ENCODE results near the gene STIM2. TPM values are rescaled to one million over a fixed set of nuclear protein-coding genes. Genes with fewer than 3 reads are reported as not detected.

STIM2 gene
- total and polyA plus RNA-seq, 2 of the 4 experiments (the other 2 are of a cell fraction) = 16.1 to 27.6 TPM

DNA sequence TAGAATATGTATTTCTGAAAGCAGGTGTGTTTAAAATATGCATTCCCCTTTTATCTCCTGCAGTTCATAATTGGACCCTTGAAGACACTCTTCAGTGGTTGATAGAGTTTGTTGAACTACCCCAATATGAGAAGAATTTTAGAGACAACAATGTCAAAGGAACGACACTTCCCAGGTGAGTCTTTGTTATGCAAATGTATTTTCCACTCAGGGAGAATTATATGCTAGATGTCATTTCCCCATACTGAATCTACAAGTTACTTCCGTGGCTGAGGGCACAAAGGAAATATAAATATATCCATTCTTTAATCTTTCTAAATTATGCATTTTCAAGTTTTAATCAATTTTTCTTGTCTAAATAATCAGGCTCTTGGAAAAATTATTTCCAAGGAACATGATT is 134.7 kb downstream of the STIM2 start:
- Histone ChIP-seq H3K9me3 (ENCODE audit: control insufficient read depth, insufficient read depth, low read length) (no peaks in the 10 kb centered on the region), H3K27me3 (ENCODE audit: control insufficient read depth, insufficient read depth, low read length) (no peaks in the 10 kb centered on the region), H2BK5ac (ENCODE audit: low read depth, low read length, poor library complexity, severe bottlenecking) (no peak overlapping the region), H2BK20ac (ENCODE audit: low read depth, low read length) (no peak overlapping the region), H2AFZ (replicated peaks; ENCODE audit: low read length, poor library complexity) (no peak overlapping the region), H3K9ac (ENCODE audit: low read depth, low read length) (no peak overlapping the region), H4K5ac (ENCODE audit: low read depth, low read length) (no peak overlapping the region), H3K4ac (ENCODE audit: low read depth, low read length) (no peak overlapping the region), H3K23ac (ENCODE audit: low read depth, low read length) (no peak overlapping the region), H2AK5ac (ENCODE audit: low read depth, low read length) (no peak overlapping the region), H3K18ac (ENCODE audit: low read depth, low read length) (no peak overlapping the region), H2BK15ac (ENCODE audit: low read depth, low read length) (no peak overlapping the region), H4K8ac (ENCODE audit: low read depth in 2 of 2, low read length in 2 of 2) (no peak overlapping the region), H3K4me2 (ENCODE audit: low read depth, low read length) (no peak overlapping the region), H4K20me1 (ENCODE audit: insufficient read depth, low read length) (no peaks in the 10 kb centered on the region), H3K56ac (ENCODE audit: extremely low read depth, insufficient read depth, low read length) (no peak overlapping the region), H2AK9ac (replicated peaks; ENCODE audit: low read depth, low read length, poor library complexity) (no peak overlapping the region), H3K14ac (replicated peaks; ENCODE audit: low read depth, low read length) (no peak overlapping the region), H3K9me1 (ENCODE audit: insufficient read depth, low read length) (no peaks in the 10 kb centered on the region), H3K4me1 (ENCODE audit: control insufficient read depth, insufficient read depth, low read length) (peaks cover 2% of the 10 kb centered on the region; the same call in 1 of the 2 replicates), H2BK120ac (ENCODE audit: low read depth, low read length) (no peak overlapping the region), H3K79me1 (ENCODE audit: low read depth in 1 of 2, low read length in 2 of 2) (no peaks in the 10 kb centered on the region), H4K91ac (ENCODE audit: insufficient read depth, low read depth, low read length) (no peak overlapping the region), H3K27ac (ENCODE audit: insufficient read depth, low read length) (no peak overlapping the region), H3K4me3 (ENCODE audit: insufficient read depth, low read depth, low read length) (no peak overlapping the region), H3K36me3 (ENCODE audit: control insufficient read depth, insufficient read depth, low read length) (no peaks in the 10 kb centered on the region)
- in situ Hi-C loops (cut with MboI; ENCODE audit: low sequenced_read_pairs) (no loop called here), dilution Hi-C loops (cut with HindIII; ENCODE audit: low sequenced_read_pairs, unreplicated experiment) (no loop called here), intact Hi-C loops (cut with micrococcal nuclease) (no loop called here)
- ChIA-PET CTCF (no interaction called here), POLR2A (ENCODE audit: unreplicated experiment) (no interaction called here)
- TF ChIP-seq MAZ (IDR thresholded peaks at IDR 0.05; ENCODE audit: borderline replicate concordance, low read depth, low read length) = no peak
- TF ChIP-seq CEBPB (IDR thresholded peaks at IDR 0.05; ENCODE audit: low read depth, low read length) = no peak
- TF ChIP-seq MXI1 (IDR thresholded peaks at IDR 0.05; ENCODE audit: borderline replicate concordance, low read depth, low read length) = no peak
- TF ChIP-seq CHD1 (IDR thresholded peaks at IDR 0.05; ENCODE audit: low read depth, low read length) = no peak
- no peak for TF ChIP-seq SMC3 (IDR thresholded peaks at IDR 0.05; ENCODE audit: low read depth, low read length)
- no peak for TF ChIP-seq MAFK (IDR thresholded peaks at IDR 0.05; ENCODE audit: low read depth, low read length)
- TF ChIP-seq, protein P1, sequence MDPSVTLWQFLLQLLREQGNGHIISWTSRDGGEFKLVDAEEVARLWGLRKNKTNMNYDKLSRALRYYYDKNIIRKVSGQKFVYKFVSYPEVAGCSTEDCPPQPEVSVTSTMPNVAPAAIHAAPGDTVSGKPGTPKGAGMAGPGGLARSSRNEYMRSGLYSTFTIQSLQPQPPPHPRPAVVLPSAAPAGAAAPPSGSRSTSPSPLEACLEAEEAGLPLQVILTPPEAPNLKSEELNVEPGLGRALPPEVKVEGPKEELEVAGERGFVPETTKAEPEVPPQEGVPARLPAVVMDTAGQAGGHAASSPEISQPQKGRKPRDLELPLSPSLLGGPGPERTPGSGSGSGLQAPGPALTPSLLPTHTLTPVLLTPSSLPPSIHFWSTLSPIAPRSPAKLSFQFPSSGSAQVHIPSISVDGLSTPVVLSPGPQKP (IDR thresholded peaks at IDR 0.05; ENCODE audit: borderline replicate concordance, low read depth, low read length) = no peak
- ATAC-seq (ENCODE audit: low read depth) = no peak
- no peak for DNase-seq
- WGBS, 2 experiments (ENCODE audit: extremely low coverage in 2 of 2, insufficient read length in 1 of 2) = no CpG with 5 or more reads among the region's 2 CpGs
- BruUV-seq (replicated peaks) = no TSS peak
